Esophagus squamous epithelium (tissue), 4 donors: ENCODE results near the gene SYT9.

Source experiments
- CTCF ChIP-seq, 6 experiments: fragments of 450-650 bp in 4 of 6; fragments of 200-600 bp in 2 of 6; sonication (generic) in 2 of 6; IDR thresholded peaks; one replicate each; pipeline ENCODE4 v1.5.1; 2016 to 2019; ENCODE audit warnings: antibody characterized with exemption in 6 of 6, mild to moderate bottlenecking in 4 of 6, moderate library complexity in 4 of 6
- POLR2A ChIP-seq, 4 donors: fragments of 450-650 bp; IDR thresholded peaks; one replicate each; pipeline ENCODE4 v1.6.1; 2017; ENCODE audit warnings: antibody characterized with exemption in 4 of 4, mild to moderate bottlenecking in 4 of 4, moderate library complexity in 3 of 4

- TF ChIP-seq CTCF (IDR thresholded peaks at IDR 0.05): peak; percentile 55 to 82 (median 62)
- peak in 2 of 4 donors; percentile 16 to 70 for TF ChIP-seq POLR2A (IDR thresholded peaks at IDR 0.05)
Measured at GRCh38 chr11:7513234-7514098, 261.8 kb downstream of the SYT9 start, which contains the start of gene PPFIBP2.
